ENCODE measurements around the gene VPS25. TPM values are rescaled to one million over a fixed set of nuclear protein-coding genes. Genes with fewer than 3 reads are reported as not detected.

The VPS25 gene
- total RNA-seq, 4 donors from 2014 or later = 44.8 to 54.6 (median 53.5) TPM

DNA sequence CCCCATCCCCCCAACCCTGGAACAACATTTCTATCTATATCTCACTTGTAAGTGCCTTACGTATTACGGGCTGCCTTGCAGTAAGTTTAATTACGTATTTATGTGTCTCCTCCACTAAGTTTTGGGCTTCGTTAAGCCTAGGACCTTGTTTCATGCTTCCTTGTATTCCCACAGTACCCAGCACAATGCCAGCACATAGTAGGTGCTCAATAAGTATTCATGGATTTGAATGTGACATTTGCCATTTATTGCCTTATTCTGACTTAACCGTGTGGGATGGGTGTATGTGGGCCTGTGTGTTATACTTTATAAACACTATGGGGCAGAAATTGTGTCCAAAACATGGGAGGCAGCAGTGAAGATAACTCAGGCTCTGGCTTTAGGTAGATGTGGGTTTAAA, 19.3 kb downstream of the VPS25 start:
- Histone ChIP-seq H3K4me1 (peaks cover 10 to 12% of the 10 kb centered on the region in 2 donors), H3K36me3 (peaks cover 0 to 5% of the 10 kb centered on the region in 2 donors), H3K27ac (no peak overlapping the region), H3K9me3 (no peaks in the 10 kb centered on the region), H3K27me3 (peaks cover 0 to 6% (median under 1%) of the 10 kb centered on the region in 3 donors), H3K4me3 (no peak overlapping the region)
- intact Hi-C loops (cut with DNase I; ENCODE audit: low total_unique reads) = no loop called here
- no peak for DNase-seq
- in situ Hi-C loops (cut with MboI; ENCODE audit: low sequenced_read_pairs in 4 of 4) = no loop called here
- no peak for TF ChIP-seq POLR2A (IDR thresholded peaks at IDR 0.05)
- TF ChIP-seq, protein P1, sequence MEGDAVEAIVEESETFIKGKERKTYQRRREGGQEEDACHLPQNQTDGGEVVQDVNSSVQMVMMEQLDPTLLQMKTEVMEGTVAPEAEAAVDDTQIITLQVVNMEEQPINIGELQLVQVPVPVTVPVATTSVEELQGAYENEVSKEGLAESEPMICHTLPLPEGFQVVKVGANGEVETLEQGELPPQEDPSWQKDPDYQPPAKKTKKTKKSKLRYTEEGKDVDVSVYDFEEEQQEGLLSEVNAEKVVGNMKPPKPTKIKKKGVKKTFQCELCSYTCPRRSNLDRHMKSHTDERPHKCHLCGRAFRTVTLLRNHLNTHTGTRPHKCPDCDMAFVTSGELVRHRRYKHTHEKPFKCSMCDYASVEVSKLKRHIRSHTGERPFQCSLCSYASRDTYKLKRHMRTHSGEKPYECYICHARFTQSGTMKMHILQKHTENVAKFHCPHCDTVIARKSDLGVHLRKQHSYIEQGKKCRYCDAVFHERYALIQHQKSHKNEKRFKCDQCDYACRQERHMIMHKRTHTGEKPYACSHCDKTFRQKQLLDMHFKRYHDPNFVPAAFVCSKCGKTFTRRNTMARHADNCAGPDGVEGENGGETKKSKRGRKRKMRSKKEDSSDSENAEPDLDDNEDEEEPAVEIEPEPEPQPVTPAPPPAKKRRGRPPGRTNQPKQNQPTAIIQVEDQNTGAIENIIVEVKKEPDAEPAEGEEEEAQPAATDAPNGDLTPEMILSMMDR (IDR thresholded peaks at IDR 0.05 in 4 of 5, conservative IDR thresholded peaks at IDR 0.05 in 1 of 5) = no peak
- ATAC-seq = no peak

- H3K27ac ChIP-seq = no peak overlapping the region
- DNase-seq (no peak), ATAC-seq (no peak)
- no peak for TF ChIP-seq POLR2A (IDR thresholded peaks at IDR 0.05)
- TF ChIP-seq, protein P1 (IDR thresholded peaks at IDR 0.05 in 4 of 5, conservative IDR thresholded peaks at IDR 0.05 in 1 of 5) = no peak
- H3K27me3 ChIP-seq = no peaks in the 10 kb centered on the region
- peaks cover 0 to 5% of the 10 kb centered on the region in 2 donors for H3K36me3 ChIP-seq
- intact Hi-C loops (cut with DNase I; ENCODE audit: low total_unique reads) = no loop called here
- H3K4me1 ChIP-seq = peaks cover 17 to 18% of the 10 kb centered on the region in 2 donors
- H3K4me3 ChIP-seq = no peak overlapping the region
- in situ Hi-C loops (cut with MboI; ENCODE audit: low sequenced_read_pairs in 4 of 4) = no loop called here
- H3K9me3 ChIP-seq = no peaks in the 10 kb centered on the region
Observed at GRCh38 chr17:42795061-42795460, 21.8 kb downstream of the VPS25 start.

DNA sequence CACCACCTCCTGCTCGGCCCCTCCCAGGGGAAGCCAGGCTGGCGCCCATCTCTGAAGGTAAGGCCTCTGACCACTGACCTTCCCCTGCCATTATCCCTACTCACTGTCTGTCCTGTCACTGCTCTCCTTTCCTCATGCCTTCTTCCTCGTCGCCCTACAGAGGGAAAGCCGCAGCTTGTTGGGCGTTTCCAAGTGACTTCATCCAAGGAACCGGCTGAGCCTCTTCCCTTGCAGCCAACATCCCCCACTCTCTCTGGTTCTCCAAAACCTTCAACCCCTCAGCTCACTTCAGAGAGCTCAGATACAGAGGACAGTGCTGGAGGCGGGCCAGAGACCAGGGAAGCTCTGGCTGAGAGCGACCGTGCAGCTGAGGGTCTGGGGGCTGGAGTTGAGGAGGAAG, 22.2 kb downstream of the VPS25 start:
- Histone ChIP-seq H3K4me3 (no peak overlapping the region), H3K4me1 (peaks cover 17 to 18% of the 10 kb centered on the region in 2 donors), H3K36me3 (peaks cover 0 to 5% of the 10 kb centered on the region in 2 donors), H3K27ac (no peak overlapping the region), H3K9me3 (no peaks in the 10 kb centered on the region), H3K27me3 (no peaks in the 10 kb centered on the region)
- TF ChIP-seq, protein P1 (IDR thresholded peaks at IDR 0.05 in 4 of 5, conservative IDR thresholded peaks at IDR 0.05 in 1 of 5) = no peak
- TF ChIP-seq POLR2A (IDR thresholded peaks at IDR 0.05) = no peak
- in situ Hi-C loops (cut with MboI; ENCODE audit: low sequenced_read_pairs in 4 of 4) (no loop called here), intact Hi-C loops (cut with DNase I; ENCODE audit: low total_unique reads) (no loop called here)
- ATAC-seq (no peak), DNase-seq (no peak)

DNA sequence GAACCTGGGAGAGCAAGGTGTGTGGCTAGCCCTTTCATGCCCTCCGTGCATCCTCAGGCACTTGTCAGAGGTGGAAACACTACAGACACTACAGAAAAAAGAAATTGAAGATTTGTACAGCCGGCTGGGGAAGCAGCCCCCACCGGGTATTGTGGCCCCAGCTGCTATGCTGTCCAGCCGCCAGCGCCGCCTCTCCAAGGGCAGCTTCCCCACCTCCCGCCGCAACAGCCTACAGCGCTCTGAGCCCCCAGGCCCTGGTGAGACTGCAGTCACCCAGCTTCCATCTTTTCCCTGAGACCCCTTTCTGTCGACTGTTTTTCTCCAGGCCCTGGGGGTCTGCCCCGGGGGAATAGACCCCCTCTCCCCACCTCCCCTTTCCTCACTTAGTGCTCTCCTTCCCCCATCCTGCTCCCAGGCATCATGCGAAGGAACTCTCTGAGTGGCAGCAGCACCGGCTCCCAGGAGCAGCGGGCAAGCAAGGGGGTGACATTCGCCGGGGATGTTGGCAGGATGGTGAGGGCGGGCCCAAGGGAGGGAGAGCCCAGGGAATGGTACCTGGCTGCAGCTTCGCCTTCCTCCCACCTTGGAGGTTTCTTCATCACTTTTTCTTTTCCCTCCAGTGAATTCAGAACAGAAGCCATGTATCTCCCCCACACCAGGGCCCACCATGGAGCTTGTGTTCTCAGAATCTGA, 23.0 kb downstream of the VPS25 start:
- Histone ChIP-seq H3K27me3 (no peaks in the 10 kb centered on the region), H3K27ac (no peak overlapping the region), H3K4me3 (no peak overlapping the region), H3K36me3 (peaks cover 0 to 5% of the 10 kb centered on the region in 2 donors), H3K9me3 (no peaks in the 10 kb centered on the region), H3K4me1 (peaks cover 17 to 18% of the 10 kb centered on the region in 2 donors)
- TF ChIP-seq, protein P1 (IDR thresholded peaks at IDR 0.05 in 4 of 5, conservative IDR thresholded peaks at IDR 0.05 in 1 of 5) = no peak
- TF ChIP-seq POLR2A (IDR thresholded peaks at IDR 0.05) = no peak
- ATAC-seq (no peak), DNase-seq (no peak)
- in situ Hi-C loops (cut with MboI; ENCODE audit: low sequenced_read_pairs in 4 of 4) (no loop called here), intact Hi-C loops (cut with DNase I; ENCODE audit: low total_unique reads) (no loop called here)

Measured in gastrocnemius medialis (tissue), 4 donors.